ENCODE measurements around the gene TOR1A.

The TOR1A gene

GRCh38 chr9:129849901-129850300 is 26.0 kb upstream of the TOR1A start:
- TF ChIP-seq CTCF (IDR thresholded peaks at IDR 0.05): no peak

- TF ChIP-seq CTCF (IDR thresholded peaks at IDR 0.05): no peak
Measured at GRCh38 chr9:129848712-129849441, 24.9 kb upstream of the TOR1A start.

- no peak for TF ChIP-seq CTCF (IDR thresholded peaks at IDR 0.05)
Measured at GRCh38 chr9:129845373-129845772, 21.4 kb upstream of the TOR1A start.

- TF ChIP-seq CTCF (IDR thresholded peaks at IDR 0.05): no peak
Measured at GRCh38 chr9:129841071-129841470, 17.1 kb upstream of the TOR1A start.

GRCh38 chr9:129840034-129840433 is 16.1 kb upstream of the TOR1A start:
- TF ChIP-seq CTCF (IDR thresholded peaks at IDR 0.05): no peak

GRCh38 chr9:129839324-129840023 is 15.5 kb upstream of the TOR1A start:
- TF ChIP-seq CTCF (IDR thresholded peaks at IDR 0.05): no peak

- no peak for TF ChIP-seq CTCF (IDR thresholded peaks at IDR 0.05)
Measured at GRCh38 chr9:129838707-129839259, 14.8 kb upstream of the TOR1A start.

All from LNCAP (cell line).